Measurements from ENCODE around the gene ARVCF.
A peak's percentile ranks its signal among the peaks of the same experiment; 100 is the strongest.

The ARVCF gene

GRCh38 chr22:20025401-20026203 is 9.0 kb upstream of the ARVCF start:
- Histone ChIP-seq H3K27ac (no peak overlapping the region), H3K4me3 (no peak overlapping the region)
- peak; percentile 50 for DNase-seq (ENCODE audit: low spot score)
- no peak for TF ChIP-seq CTCF (IDR thresholded peaks at IDR 0.05)

- no peak overlapping the region for H3K4me3 ChIP-seq
- no peak overlapping the region for H3K27ac ChIP-seq
- peak; percentile 52 for DNase-seq (ENCODE audit: low spot score)
- TF ChIP-seq CTCF (IDR thresholded peaks at IDR 0.05), result no peak
Measured at GRCh38 chr22:20024650-20025397, 8.2 kb upstream of the ARVCF start.

GRCh38 chr22:20024225-20024624 is 7.6 kb upstream of the ARVCF start:
- Histone ChIP-seq H3K4me3 (no peak overlapping the region), H3K27ac (no peak overlapping the region)
- peak; percentile 66 for DNase-seq (ENCODE audit: low spot score)

GRCh38 chr22:20022978-20023613 is 6.5 kb upstream of the ARVCF start:
- peak; percentile 19 for DNase-seq (ENCODE audit: low spot score)
- H3K4me3 ChIP-seq, result peak overlapping the region; percentile 95
- peak overlapping the region; percentile 87 to 95 for H3K27ac ChIP-seq
- TF ChIP-seq CTCF (IDR thresholded peaks at IDR 0.05), result no peak

More at GRCh38 chr22:20024225-20024624, 7.6 kb upstream of the ARVCF start:
- no peak for TF ChIP-seq CTCF (IDR thresholded peaks at IDR 0.05)

GRCh38 chr22:20022231-20022977 is 5.8 kb upstream of the ARVCF start:
- H3K27ac ChIP-seq, result peak overlapping the region; percentile 87 to 95
- no peak for TF ChIP-seq CTCF (IDR thresholded peaks at IDR 0.05)
- peak overlapping the region; percentile 95 for H3K4me3 ChIP-seq
- DNase-seq (ENCODE audit: low spot score), result no peak

All from coronary artery (tissue), 2 donors.